ENCODE results near the gene AMER1.

DNA sequence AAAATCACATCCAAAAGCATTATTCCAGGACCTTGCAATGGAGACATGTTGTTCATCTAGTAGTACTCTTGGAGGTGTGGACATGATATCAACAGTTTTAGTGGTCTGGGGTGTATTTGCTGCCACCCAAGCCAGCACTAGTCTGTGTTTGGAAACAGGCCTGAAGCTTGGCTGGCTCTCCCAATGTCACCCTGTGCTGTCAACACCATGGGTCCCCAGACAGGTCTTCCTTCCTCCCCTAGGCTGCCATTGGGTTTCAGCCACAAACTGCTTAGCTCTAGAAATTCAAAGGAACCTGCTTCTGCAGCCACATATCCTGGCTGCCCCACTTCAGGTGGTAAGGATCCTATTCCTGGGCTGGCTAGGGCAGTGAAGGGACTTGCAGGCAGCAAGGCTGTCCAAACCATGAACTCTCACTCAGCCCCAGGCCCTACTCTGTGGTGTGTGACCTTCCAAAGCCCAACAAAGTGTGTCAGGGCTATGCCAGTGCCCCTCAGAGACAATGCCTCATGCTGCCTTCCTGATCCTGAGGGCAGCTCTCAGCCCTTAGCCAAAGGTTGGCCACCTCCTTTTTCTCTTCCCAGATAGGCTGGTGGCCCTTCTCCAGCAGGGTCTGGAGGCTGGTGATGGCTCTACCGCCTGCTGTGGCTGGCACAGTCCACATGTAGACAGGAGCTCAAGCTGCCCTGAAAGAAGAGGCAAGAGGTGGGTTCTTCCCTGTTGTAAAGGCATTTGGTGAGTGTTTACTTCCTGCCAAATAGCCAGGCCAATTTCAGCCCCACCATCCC is 18.3 kb downstream of the AMER1 start:
- TF ChIP-seq, protein P1, sequence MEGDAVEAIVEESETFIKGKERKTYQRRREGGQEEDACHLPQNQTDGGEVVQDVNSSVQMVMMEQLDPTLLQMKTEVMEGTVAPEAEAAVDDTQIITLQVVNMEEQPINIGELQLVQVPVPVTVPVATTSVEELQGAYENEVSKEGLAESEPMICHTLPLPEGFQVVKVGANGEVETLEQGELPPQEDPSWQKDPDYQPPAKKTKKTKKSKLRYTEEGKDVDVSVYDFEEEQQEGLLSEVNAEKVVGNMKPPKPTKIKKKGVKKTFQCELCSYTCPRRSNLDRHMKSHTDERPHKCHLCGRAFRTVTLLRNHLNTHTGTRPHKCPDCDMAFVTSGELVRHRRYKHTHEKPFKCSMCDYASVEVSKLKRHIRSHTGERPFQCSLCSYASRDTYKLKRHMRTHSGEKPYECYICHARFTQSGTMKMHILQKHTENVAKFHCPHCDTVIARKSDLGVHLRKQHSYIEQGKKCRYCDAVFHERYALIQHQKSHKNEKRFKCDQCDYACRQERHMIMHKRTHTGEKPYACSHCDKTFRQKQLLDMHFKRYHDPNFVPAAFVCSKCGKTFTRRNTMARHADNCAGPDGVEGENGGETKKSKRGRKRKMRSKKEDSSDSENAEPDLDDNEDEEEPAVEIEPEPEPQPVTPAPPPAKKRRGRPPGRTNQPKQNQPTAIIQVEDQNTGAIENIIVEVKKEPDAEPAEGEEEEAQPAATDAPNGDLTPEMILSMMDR (optimal IDR thresholded peaks at IDR 0.05 in 1 of 3, IDR thresholded peaks at IDR 0.05 in 1 of 3, conservative IDR thresholded peaks at IDR 0.05 in 1 of 3; ENCODE audit: extremely low read depth in 1 of 3, insufficient read depth in 2 of 3, low read length in 3 of 3), result no peak
- no peak for TF ChIP-seq EZH2 (IDR thresholded peaks at IDR 0.05; ENCODE audit: low read length)

Data from keratinocyte (primary cell).